NOMO-1 treated with dmso at 0.1 percent for 144 hours (cell line): Measurements from ENCODE around the gene TNN.
A peak's percentile ranks its signal among the peaks of the same experiment; 100 is the strongest.
"Not testable (repeated sequence)": the region's sequence is repeated elsewhere in the genome, so short reads cannot be mapped to it uniquely, and the experiment has no call there.

ENCODE experiments used
- DNase-seq: peaks from one replicate; lab custom pipeline; 2025; ENCODE audit not compliant: unreplicated experiment; lab: John Stamatoyannopoulos, UW

The TNN gene, protein sequence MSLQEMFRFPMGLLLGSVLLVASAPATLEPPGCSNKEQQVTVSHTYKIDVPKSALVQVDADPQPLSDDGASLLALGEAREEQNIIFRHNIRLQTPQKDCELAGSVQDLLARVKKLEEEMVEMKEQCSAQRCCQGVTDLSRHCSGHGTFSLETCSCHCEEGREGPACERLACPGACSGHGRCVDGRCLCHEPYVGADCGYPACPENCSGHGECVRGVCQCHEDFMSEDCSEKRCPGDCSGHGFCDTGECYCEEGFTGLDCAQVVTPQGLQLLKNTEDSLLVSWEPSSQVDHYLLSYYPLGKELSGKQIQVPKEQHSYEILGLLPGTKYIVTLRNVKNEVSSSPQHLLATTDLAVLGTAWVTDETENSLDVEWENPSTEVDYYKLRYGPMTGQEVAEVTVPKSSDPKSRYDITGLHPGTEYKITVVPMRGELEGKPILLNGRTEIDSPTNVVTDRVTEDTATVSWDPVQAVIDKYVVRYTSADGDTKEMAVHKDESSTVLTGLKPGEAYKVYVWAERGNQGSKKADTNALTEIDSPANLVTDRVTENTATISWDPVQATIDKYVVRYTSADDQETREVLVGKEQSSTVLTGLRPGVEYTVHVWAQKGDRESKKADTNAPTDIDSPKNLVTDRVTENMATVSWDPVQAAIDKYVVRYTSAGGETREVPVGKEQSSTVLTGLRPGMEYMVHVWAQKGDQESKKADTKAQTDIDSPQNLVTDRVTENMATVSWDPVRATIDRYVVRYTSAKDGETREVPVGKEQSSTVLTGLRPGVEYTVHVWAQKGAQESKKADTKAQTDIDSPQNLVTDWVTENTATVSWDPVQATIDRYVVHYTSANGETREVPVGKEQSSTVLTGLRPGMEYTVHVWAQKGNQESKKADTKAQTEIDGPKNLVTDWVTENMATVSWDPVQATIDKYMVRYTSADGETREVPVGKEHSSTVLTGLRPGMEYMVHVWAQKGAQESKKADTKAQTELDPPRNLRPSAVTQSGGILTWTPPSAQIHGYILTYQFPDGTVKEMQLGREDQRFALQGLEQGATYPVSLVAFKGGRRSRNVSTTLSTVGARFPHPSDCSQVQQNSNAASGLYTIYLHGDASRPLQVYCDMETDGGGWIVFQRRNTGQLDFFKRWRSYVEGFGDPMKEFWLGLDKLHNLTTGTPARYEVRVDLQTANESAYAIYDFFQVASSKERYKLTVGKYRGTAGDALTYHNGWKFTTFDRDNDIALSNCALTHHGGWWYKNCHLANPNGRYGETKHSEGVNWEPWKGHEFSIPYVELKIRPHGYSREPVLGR (N-terminal part only)

DNA sequence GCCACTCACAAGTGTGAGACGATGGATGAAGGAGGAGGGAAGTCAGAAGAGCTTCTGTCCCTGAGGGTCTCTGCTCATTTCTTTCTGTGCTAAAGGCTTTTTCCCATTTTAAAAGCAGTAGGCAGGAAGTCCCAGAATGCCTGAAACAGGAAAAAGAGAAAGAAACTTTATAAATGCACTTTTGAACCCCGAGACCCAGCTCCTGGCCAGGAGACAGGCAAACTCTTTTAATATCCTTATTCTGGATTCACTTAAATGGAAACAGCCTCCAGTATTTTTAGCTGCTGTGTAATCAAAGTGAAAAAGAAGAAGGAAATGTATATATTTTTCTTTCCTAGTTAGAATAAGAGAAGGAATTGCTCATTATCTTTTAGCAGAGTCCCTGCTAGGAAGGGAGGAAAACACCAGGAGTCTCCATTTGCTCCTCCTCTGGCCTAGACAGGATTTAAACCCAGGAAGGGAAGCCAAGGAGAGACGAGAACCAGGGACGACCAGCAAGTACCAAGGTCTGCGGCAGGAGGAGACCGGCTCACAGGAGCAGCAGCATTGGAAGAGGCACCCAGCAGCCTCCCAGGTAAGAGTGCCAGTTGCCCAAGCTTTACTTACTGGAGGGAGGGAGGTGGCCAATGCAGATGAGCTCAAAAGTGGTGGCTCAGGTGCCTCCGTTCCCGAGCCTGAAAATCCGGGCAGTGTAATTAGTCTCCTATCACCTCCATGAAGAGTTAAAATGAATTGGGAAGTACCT, at the start of gene TNN:
Gene TNN, plus strand, starts transcription at position 472 of the 745 bp plus-strand sequence. CDS start 9,586 bp downstream, outside the sequence.
- DNase-seq: no peak

DNA sequence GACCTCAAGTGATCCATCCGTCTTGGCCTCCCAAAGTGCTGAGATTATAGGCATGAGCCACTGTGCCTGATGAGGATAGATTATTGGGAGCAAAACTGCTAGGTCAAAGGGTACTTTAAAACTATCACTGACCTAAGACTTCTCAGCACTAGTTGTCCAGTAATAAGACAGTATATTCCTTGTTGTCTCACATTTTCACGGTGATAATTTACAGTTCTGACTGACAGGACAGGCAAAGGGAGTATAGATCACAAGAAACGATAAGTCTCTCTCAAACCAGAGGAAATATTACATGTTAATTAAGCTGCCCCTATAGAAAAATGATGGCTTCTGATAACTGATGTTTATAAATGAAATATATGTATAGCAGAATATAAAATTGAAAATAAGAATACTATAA, 48.1 kb upstream of the TNN start:
- DNase-seq: no peak

DNA sequence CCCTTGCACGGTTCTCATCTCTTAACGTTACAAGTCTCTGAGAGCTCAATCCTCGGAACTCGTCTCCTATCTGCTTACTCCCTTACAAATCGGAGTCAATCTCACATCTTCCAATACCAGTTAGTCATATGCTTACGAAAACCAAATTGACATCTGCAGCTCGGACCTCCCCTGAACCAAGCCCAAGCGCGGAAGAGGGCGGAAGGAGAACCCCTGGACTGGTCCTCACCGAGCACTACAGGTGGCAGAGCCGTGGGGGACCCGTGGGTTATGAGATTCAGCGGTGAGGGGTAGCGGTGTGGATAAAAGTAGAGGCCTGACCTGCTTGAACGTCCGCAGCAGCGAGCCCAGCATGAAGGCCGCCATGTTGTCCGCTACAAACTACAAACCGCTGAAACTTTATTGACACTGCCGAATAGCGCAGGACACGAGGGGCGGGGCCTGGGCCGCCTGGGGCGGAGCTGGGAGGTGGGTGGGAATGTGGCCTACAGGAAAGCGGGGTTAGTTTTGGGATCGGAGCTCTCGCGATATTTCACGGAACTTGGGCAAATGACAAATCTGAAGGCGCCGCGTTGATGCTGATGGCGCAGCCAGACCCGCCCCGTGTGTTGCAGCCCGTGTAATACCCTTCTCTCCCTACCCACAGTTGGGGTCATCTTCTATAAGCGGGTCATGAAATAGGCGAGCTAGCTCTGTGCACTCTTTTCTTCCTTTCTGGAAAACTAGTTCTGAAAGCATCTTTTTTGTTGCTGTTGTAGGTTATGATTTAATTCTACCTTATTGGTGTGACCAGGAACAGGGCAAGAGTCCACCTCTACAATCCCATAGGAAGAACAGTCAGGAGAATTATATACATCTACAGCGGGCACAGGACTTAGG, 44.4 kb upstream of the TNN start, which contains the start of gene MRPS14:
Gene MRPS14, minus strand, starts transcription at position 383 of the 879 bp plus-strand sequence. Its CDS starts 17 bp downstream, at position 366.
- DNase-seq: peak; percentile 95

DNA sequence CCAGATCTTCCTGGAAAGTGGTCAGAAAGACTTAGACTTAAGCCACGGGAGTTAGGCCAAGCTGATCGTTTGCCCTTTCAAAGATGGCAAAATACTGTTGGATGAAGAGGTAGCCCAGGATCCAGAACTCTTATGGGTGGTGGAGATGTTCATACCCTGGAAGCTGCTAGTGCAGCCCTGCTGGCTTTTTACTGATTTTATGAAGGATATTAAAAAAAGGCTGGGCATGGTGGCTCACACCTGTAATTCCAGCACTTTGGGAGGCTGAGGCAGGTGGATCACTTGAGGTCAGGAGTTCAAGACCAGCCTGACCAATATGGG, 43.8 kb upstream of the TNN start:
- DNase-seq: not testable (repeated sequence)

DNA sequence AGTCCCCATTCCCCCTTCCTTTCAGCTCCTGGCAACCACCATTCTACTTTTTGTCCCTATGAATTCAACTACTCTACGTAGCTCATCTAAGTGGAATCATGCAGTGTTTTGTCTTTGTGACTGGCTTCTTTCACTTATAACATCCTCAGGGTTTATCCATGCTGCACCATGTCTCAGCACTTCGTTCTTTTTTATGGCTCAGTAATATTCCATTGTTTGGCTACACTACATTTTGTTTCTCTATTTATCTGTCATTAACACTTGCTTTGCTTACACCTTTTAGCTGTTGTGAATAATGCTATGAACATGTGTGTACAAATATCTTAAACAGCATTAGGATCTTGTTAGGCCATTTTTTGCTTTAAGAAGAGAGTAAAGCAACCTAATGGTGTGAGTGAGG, 42.9 kb upstream of the TNN start:
- DNase-seq: no peak

DNA sequence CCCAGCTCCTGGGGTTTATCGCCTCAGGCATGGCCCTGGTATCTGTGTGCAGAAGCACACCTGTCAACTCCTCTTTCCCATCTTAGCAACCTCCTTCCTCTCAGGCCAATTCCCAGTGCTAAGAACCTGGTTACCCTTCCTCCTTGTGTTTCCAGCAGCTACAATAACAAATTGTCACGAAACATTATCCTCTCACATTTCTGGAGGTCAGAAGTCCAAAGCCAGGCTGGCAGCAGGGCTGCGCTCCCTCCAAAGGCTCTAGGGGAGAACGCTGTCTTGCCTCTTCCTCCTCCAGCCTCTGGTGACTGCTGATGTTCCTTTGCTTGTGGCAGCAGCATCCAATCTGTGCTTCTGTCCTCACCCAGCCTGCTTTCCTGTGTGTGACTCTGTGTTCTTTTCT, 33.7 kb upstream of the TNN start:
- no peak for DNase-seq

DNA sequence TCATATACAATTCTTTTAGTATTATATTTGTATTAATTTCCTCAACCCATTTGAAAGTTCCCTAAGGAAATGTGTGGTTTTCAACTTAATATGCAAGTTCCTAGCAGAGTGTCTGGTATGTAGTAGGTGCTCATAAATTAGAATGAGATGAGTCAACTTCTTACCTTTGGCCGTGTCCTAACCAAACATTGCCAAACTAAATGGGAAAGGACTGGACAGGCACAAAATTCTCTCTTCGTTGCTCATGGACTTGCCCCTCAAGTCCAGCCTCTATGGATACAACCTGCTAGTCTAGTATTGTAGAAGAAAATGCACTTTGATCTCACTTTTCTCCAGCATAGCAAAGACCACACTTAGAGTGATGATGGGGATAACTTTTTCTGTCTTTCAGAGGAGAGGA, 32.9 kb upstream of the TNN start:
- no peak for DNase-seq

DNA sequence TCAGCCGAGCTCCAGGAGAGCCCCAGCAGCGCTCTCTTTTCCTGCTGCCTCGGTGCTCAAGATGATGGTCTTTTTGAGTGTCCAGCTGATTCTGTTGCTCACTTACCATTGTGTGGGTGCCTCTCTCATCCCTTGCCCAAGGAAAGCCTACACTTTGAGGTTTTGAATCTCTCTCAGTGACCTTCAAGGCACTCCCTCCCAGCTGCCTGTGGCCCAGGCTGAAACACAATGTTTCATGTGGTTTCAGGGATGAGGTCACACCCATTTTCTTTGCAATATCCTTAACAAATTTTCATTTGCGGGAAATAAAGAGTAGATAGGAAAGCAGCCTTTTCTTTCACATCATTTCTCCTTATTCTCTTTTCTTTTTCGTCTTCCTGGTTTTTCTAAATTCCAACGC, 31.8 kb upstream of the TNN start:
- no peak for DNase-seq

DNA sequence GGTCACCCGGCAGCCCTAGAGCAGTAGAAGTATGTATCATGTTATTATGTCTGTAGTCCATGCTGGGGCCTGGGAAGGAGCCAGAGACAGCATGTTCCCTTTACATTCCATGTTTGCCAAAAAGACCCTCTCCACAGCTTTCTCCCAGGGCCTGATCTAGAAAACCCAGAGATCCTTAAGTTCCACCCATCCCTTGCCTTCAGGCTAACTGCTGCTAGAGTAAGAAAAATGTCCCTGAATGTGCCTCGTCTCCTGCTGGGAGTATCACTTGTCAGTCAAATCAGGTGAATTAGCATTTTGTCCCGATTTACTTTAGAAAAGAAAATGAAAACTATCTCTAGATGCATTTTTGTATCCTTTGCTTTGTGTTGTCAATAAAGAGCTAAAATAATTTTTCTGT, 31.2 kb upstream of the TNN start:
- DNase-seq: no peak

DNA sequence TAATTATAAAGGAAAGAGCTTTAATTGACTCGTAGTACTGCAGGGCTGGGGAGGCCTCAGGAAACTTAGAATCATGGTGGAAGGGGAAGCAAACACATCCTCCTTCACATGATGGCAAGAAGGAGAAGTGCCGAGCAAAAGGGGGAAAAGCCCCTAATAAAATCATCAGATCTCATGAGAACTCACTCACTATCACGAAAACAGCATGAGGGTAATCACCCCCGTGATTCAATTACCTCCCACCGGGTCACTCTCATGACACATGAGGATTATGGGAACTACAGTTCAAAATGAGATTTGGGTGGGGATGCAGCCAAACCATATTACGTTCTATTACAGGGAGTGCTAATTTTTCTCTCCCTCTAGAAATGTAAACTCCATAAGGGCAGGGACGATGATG, 30.2 kb upstream of the TNN start:
- no peak for DNase-seq

DNA sequence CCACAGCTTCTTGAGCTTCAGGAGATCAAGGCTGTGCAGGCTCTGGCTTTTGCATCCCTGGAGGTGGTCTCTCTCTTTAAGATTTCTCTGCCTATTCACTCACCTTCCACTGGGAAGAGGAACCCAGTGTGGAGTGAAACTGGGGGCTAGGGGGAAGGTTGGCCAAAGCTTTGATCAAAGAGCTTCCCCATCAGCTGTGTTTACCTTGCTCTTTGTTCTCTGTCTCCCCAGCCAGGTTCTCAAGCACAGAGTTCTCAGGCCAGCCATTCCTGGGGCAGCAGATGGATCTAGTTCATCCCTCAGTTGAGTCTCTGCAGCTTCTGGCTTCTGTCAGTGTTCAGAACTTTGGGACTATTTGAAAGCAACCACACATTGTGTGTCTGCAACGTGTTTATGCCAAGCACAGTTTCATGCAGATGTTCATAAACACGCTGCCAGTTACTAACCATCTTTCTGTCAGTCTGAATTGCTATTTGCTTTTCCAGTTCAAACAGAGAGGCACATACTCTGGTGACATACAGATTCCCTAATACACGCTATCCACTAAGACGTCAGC, 27.2 kb upstream of the TNN start:
- DNase-seq: no peak

DNA sequence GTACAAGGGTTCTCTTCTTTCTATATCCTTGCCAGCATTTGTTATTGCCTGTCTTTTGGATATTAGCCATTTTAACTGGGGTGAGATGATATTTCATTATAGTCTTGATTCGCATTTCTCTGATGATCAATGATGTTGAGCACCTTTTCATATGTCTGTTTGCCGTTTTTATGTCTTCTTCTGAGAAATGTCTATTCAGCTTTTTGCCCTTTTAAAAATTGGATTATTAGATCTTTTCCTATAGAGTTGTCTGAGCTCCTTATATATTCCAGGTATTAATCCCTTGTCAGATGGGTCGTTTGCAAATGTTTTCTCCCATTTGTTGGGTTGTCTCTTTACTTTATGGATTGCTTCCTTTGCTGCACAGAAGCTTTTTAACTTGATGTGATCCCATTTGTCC, 25.0 kb upstream of the TNN start:
- DNase-seq: no peak

DNA sequence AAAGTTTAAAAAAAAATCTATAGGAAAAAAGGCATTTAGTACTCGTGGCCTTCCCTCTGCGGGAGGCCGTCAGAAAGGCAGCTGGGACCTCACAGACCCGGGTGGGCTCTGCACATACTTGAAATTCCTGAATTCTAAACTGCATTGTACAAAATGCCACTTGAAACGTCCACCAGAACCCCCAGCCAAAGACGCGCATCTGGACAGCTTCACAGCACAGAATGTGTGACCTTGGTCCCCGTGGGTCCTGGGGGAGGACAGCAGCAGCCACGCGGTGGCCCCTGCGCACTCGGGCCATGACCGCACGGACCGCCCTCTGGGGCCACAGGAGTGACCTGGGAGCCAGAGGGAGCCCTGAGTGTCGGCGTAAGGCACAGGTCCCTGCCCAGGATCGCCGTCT, 23.8 kb upstream of the TNN start:
- DNase-seq: no peak

DNA sequence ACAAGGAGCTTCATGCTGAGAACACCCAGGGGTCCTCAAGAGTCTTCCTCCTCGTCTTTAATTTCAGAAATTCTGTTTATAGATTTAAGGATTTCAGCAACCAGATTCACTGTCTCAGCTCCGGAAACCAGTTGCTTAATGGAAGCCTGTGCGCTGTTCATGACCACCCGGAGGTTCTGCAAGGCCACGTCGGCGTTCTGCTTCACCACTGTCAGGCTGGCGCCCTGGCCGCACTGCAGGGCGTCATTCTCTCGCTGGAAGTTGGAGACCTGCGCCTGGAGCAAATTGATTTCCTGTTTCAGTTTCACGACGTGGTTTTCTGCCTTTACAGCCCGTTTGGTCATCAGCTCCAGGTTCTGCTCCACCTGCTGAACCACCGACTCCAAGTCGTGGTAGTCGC, 23.0 kb upstream of the TNN start:
- DNase-seq: peak; percentile 82

DNA sequence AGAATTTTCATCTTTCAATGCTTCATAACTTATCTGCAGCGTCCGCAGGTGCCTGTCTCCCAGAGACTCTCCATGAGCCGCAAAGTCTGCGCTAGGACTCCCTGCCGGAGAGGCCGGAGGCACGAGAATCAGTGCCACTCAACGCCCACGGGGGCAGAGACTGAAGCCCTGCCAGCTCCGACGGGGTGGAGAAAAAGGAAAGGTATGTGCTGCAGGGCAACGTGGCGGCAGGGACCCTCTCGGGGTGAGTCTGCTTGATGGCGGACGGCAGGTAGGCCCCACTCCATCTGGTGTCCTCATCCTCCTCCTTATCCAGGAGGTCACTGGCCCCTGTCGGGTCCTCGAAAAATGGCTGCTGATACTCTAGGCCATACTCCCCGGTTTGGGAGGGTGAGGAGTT, 22.5 kb upstream of the TNN start:
- DNase-seq: no peak

DNA sequence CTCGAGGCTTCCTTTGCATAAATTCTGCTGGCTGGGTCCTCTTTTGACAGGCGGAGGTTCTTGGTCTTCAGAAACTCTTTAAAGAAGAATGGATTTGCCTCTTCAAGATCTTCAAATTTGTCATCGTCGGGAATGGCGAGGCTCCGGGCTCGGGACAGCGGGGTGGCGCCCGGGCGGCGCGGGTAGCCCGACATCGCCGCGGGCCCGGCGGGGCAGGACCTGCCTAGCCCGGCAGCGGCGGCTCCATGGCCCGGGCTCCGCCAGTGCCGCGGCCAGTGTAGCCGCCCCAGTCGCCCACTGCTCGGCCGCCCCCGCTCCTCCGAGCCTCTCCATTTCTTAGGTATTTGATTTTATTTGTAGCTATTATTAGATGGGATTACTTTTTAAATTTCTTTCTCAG, 22.1 kb upstream of the TNN start:
- no peak for DNase-seq

DNA sequence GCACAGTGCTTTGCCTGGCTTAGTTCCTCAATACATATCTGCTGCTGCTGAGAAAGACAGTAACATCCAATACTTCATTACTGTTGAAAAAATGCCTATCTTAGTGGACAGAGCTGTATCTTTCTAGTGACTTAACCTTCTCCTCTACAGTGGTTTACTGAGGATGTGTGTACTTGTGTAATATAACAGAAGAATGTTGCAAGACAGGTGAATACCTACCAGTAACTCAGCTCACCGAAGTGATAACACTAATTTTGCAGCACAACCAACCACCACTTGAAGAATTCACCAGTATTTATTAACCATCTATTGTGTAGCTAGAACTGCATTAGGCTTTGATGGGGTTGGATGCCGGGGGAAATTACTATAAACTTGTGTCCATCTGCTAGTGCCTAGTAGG, 16.6 kb upstream of the TNN start:
- no peak for DNase-seq

DNA sequence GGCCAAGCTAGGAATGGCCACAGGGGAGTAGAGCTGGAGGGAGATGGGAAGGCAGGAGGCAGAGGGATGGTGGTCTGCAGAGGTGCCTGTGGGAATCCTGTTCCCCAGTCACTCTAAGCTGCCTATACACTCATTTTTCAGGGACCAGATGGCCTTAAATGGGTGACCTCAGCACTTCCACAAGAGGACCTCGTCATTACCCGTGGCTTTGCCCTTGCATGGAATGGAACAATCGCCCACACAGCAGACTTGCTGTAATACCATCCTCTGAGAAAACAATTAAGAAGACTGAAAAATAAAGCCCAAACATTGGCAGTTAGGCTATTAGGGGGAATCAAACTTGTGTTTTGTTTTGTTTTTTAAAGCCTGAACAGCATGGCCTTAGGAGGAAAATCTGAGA, 12.9 kb upstream of the TNN start:
- no peak for DNase-seq

DNA sequence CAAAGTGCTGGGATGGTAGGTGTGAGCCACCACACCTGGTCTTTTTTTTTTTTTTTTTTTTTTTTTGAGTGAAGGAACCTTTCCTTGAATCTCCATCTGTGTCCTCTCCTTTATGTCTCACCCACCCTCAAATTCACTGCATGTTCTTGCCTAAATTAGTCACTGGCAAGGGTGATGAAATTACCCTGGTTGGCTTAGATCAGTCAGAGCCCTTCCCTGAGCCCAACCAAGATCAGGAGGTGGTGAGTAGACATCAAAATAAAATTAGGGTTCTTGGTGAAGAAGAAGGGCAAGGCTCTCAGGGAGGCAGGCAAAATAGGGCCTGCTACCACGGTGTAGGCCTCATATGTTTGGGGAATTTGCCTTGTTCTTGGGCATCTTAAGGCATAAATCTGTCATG, 5.3 kb upstream of the TNN start:
- no peak for DNase-seq
